Fibroblast of pulmonary artery (primary cell): ENCODE data around the gene ASL.
A peak's percentile ranks its signal among the peaks of the same experiment; 100 is the strongest.
"Not testable (repeated sequence)": the region's sequence is repeated elsewhere in the genome, so short reads cannot be mapped to it uniquely, and the experiment has no call there.

Experiments
- DNase-seq: peaks from one replicate; pipeline ENCODE4 v3.0.0-alpha.2; 2010; ENCODE audit warnings: low read depth
- H3K4me3 ChIP-seq: replicated peaks from 2 replicates; pipeline ENCODE4 v1.5.1; 2011; ENCODE audit warnings: low read depth, mild to moderate bottlenecking, control low read depth, low read length, moderate library complexity
- CTCF ChIP-seq: IDR thresholded peaks from 2 replicates; pipeline ENCODE4 v1.5.1; 2011; ENCODE audit warnings: mild to moderate bottlenecking, control low read depth, low read length, inconsistent platforms; ENCODE audit errors: missing control alignments

The ASL gene

GRCh38 chr7:66055321-66055956 lies 20.2 kb upstream of the ASL start:
- TF ChIP-seq CTCF, result no peak
- peak; percentile 68 for DNase-seq
- H3K4me3 ChIP-seq, result no peak overlapping the region

DNA sequence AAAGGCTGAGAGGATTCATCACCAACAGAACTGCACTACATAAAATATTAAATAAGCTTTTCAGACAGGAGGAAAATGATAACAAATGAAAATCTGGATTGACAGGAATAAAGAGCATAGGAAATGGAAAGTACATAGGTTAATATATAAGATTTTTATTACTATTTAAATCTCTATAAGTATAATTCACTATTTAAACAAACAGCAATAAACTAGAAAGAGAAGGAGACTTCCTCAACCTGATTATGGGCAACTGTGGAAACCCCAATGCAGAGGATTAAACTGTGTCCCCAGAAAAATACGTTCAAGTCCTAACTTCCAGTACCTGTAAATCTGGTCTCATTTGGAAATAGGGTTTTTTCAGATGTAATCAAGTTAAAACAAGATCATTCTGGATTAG lies 14.8 kb upstream of the ASL start:
- TF ChIP-seq CTCF, result no peak
- no peak for DNase-seq
- no peak overlapping the region for H3K4me3 ChIP-seq

- no peak for DNase-seq
- H3K4me3 ChIP-seq, result no peak overlapping the region
- no peak for TF ChIP-seq CTCF
Measured at GRCh38 chr7:66069732-66070131, 5.9 kb upstream of the ASL start.

- no peak for DNase-seq
- H3K4me3 ChIP-seq, result no peak overlapping the region
- TF ChIP-seq CTCF, result no peak
Measured at GRCh38 chr7:66070222-66070621, 5.4 kb upstream of the ASL start.

DNA sequence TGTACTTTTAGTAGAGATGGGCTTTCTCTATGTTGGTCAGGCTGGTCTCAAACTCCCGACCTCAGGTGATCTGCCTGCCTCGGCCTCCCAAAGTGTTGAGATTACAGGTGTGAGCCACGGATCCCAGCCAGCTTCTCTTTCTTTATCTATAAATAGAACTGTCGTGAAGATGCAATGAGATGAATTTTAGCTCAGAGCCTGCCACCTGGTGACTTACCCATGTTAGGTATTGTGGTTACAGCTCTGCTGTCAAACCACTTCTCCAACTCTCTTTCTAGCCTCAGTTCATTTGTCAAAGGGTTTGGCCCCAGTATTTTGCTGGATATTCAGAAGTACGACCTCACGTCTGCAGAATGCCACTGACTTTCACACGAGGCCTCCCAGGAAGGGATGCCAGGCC lies 3.4 kb upstream of the ASL start:
- not testable (repeated sequence) for H3K4me3 ChIP-seq, DNase-seq

DNA sequence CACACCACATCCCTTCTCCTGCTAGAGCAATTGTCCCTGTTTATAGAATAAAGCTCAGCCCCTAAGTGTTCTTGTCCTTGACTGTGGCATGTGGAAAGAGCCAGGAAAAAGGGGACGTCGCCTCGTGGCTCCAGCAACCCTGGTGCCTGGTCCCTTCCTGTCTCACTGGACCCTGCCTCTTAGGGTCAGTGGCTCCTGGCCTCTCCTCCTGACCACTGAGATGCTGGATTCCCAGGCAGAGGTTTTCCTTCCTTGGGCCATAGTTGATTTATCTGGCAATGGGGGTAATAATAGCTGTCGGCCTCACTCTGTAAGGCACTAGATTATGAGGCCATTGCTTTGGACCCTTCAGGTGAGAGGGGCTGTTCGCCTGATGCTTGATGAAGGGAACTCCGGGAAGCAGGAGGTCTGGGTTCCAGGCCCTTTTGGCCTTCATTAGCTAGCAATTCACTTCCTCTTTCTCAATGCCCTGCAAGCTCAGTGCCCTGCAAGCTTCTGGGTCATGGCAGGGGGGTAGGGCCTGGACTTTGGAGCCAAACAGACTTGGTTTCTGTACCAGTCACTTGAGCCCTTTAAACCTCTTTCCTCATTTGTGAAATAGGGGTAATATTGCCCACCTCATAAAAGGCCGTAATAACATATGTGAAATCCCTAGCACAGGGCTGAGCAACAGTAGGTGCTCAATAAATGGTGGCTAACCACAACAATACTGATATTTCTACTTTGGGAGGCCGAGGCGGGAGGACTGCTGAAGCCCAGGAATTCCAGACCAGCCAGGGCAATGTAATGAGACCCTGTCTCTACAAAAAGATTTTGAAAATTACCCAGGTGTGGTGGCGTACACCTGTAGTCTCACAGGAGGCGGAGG lies 1.1 kb downstream of the ASL start:
- peak overlapping the region; percentile 73 for H3K4me3 ChIP-seq
- no peak for TF ChIP-seq CTCF
- DNase-seq, result no peak

DNA sequence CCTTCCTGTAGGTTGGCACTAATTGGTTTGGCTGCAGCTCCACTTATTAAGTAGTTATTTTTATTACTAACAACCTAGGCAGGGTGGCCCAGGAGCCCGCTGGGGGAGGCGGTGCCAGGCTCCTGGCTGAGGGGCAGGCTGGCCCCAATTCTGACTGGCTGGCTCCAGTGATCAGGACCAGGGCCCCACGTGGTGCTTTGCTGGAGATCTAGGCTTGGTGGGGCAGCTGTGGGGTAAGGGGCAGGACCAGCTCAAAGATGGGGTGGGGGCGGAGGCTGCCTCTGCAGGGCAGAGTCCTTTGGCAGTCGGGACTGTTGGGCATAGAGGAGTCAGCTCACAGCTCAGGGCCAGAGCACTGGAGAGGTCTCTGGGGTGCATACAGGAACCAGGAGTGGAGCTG lies 2.4 kb downstream of the ASL start:
- no peak for TF ChIP-seq CTCF
- no peak overlapping the region for H3K4me3 ChIP-seq
- no peak for DNase-seq
